Putamen (tissue), 1 donor: ENCODE measurements around the gene ARMS2.

Source experiments
- DNase-seq: peaks from one replicate; pipeline ENCODE4 v3.0.0-alpha.2; 2016; ENCODE audit warnings: low spot score

ARMS2 gene

DNA sequence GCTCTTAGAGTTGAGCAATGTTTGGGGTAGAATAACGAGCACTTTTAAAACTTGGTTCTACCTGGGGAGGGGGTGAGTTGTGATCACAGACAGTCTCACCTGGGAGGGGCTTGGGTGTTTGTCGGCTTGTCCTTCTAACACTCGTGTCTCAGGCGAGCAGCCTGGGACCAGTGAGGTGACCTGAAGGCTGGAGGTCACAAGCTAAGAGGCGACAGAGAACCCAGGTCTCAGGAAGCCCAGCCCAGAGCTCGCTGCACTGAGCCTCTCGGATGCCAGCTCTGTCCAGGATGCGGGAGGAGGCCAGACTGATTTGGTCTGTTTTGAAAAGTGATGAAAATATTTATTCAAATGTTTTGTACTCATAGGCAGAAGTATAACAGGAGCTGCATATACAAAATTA is 18.7 kb downstream of the ARMS2 start:
- DNase-seq: no peak

DNA sequence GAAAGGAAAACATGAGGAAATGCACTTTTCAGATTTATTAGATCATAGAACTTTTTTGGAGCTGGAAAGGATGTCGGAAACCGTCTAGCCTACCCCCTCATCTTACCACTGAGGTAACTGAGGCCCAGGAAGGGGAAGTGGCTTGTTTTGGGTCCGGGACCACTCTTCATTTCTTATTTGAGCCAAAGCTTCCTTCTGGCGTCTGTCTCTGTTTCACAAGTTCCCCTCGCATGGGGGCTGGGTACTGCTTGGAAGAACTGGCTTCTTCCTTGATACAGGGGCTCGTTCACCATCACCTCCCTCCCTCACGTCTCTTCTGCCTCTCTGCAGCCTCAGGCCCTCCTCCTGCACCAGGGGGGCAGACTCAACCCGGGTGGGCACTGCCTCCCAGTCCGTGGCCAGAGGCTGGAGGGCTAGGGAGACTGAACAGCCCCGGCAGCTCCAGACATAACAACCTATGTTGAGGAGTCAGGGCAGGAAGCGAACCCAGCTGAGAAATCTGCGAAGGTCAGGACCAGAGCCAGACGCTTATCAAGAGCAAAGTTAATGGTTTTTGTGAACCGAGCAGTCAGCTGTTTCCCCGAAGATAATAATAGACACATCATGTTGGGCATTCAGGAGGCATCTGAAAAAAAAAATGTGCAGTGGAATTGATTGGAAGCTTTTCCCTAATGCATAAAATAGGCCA is 19.8 kb downstream of the ARMS2 start:
- DNase-seq: no peak

DNA sequence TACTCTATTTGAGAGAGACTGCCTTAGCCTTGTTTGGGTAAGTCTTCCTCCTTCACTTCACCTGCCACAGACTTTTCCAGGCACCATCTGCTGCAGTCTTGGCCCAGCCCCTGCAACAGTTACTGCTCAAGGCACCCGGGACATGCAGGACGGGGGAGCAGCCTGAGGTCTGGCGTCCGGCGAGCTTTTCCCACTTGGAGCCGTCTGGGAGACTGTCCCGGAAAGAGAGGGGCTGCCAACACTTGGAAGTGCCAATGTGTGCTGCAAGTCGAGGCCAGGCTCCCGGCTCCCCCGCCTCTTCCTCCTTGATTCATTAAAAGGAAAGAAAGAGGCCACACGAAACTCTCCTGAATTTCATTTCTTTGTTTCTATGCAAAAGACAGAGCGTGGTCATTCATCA is 20.6 kb downstream of the ARMS2 start:
- DNase-seq: peak; percentile 79

DNA sequence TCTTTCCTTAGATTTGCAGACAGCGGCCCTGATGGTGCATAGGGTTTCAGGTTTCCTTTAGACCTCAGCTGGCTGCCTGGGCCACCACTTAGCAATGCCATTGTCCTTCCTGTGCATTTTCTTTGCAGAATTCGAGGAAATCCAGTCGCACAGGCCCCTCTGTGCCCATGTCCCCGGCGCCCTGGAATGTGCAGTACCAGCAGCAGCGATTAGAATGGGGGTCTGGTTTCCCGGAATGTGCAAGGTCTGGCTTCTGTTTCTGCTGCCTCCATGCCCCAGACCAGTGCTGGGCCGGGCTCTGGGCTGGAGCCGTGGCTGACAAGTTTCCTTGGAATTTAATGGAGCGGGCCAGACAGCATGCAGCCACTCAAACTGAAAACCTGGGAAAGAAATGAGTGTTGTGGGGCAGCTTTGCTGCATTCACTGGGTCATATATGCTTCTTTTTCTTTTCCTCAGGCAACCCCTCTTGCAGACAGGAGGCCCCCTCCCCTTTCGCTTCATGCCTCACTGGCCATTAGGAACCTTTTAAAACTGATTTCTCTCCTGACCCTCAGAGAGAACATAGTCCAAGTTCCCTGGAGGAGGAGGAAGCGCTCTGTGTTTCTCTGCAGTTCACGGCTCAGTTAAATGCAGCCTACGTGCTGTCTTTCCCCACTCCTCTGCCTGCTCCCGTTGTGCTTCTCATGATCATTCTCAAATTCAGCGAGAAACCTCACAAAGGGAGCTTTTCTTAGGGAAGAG is 21.3 kb downstream of the ARMS2 start:
- no peak for DNase-seq

DNA sequence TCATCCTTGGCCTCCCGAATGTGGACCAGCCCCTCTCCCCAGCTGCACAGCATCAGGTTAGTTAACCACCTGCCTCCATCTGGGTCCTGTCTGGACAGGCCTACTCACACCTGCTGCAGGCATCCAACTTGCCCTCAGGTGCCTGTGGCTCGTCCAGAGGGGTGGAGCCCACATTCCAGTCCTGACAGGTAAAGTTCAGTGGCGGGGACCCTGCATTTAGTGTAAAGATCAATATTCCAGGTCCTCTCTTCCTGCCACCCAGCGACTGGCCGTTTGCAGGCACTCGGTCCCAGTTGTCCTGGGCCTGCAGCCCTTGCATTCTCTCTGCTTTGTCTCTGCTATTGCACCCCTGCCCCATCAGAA is 21.9 kb downstream of the ARMS2 start:
- DNase-seq: no peak

DNA sequence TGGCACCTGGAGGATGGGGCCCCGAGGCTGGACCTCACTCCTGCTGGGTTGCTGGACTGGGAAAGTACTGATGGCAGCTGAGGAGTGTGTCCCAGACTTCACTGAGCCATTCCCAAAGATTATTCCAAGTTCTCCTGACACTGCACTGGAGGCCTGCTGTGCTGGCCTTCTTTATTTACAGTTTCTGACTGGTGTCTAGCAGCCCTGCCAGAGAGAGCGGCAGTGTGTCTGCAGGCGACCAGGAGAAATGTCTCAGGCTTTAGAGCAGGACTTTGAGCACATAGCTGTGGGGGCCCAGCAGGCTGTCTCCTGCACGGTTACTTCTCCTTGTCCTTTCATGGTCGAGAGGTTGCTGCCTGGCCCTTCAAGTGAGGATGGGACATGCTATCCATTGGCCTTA is 23.0 kb downstream of the ARMS2 start:
- DNase-seq: no peak

DNA sequence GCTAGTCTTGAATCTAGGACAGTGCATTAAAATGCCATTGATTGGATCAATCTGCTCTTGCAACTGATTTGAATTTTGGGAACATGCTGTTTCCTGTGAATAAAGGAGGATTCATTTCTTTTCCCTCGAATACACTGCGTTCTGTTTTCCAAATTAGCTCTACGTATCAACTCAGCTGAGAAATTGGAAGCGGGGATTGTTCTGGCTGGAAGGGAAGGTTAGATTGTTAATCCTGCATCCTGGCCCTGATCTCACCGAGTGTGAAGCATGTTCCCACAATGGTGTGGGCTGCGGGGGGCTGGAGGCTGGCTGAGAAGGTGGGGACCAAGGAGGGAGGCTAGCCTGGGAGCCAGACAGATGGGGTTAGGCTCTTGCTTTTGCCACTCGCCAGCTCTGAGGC is 24.5 kb downstream of the ARMS2 start:
- DNase-seq: peak; percentile 79

DNA sequence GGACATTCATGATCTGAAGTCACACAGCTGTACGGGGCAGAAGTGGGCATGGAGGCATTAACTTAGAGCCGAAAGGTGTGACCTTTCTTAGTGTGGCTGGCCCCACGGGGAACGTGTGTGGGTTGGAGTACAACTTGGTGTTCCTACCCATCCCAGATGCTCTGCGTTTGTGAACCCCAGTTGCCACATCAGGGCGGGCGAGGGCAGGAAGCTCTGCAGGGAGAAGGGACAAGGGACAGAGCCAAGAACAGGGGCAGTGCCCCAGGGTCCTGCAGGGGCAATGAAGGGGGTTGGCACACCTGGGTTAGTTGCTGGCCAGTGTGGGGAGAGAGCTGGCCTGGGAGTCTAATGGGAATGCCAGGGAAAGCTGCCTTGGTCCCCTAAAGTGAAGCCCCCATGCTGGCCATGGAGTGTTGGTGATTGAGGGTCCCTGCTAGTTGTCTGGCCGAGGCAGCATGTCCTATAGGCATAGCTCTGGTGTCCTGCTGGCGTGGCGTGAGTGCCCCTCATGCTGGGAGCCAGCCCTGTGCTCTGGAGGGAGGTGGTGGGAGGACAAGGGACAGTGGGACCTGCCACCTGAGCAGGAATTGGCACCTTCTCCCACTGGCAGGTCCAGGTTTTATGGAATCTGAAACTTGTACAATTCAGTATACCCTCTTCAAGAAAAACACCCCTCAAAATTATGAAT is 25.8 kb downstream of the ARMS2 start:
- no peak for DNase-seq

DNA sequence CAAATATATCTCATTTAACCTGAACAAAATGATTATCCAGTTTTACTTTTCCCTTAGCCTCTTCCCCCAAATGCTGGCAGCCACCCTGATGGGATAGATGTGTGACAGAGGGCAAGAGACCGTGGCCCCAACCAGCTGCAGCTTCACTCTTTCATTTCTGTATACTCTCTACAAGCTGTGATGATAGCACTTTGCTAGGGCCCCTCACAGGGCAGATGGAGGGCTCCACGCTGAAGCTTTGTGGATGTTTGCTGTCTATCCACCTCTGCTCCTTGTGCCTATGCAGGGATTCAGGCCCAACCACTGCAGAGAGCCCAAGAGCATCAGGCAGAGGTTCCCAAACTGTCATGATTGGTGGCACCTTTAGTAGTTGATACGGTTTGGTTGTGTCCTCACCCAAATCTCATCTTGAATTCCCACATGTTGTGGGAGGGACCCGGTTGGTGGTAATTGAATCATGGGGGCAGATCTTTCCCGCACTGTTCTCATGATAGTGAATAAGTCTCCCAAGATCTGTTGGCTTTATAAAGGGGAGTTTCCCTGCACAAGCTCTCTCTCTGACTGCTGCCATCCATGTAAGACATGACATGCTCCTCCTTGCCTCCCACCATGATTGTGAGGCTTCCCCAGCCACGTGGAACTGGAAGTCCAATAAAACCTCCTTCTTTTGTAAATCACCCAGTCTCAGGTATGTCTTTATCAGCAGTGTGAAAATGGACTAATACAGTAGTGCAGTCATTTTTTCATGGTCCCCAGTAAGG is 27.0 kb downstream of the ARMS2 start:
- DNase-seq: no peak

DNA sequence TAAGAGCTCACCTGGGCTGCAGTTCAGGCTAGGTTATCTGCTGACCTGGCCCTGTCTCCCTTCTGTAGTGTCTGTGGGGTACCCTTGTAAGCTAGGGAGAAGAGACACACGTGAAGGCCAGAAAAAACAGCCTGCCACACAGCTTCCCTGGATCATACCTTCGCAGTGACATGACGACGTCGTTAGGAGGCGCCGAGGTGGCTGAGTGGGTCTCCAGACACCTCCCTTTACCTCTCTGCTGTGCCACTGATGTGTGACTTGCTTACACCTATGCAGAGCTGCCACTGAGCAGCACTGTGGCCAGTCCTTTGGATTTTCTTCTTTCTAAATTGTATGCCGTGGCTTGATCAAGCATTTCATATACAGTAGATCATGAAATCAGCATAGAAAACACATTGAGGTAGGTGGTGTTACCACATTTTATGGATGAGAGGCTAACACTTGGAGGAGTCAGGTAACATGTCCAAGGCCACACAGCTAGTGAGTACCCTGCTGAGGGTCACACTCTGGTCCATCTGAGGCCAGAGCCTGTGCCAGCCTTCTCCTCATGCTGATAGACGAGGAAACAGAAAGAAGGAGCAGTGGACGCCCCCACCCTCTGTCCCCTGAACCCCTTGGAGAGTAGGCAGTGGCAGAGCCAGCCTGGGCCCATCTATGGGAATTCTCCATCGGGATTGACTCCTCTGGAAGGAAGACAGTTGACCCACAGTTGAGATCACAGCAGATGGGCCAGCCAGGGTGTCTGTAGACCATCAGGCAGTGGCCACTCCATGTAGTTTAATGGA is 30.0 kb downstream of the ARMS2 start:
- DNase-seq: no peak

DNA sequence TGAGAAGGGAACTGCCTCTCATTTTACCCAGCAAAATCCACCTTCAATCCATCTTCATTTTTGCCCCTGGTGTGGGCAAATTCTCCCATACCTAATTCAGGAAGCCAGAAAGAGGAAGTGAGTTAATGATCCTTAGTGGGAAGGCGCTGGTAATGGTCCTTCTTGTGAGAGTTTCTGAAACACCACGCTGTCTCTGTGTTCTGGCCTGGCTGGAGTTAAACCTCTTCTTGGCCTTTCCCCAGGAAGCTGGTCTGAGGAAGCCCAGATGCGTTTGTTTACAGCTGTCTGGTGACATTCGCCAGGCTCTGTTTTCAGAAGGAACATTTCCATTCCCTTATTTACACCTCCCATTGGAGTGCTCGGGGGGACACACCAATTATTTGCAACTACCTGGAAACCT is 31.2 kb downstream of the ARMS2 start:
- no peak for DNase-seq

DNA sequence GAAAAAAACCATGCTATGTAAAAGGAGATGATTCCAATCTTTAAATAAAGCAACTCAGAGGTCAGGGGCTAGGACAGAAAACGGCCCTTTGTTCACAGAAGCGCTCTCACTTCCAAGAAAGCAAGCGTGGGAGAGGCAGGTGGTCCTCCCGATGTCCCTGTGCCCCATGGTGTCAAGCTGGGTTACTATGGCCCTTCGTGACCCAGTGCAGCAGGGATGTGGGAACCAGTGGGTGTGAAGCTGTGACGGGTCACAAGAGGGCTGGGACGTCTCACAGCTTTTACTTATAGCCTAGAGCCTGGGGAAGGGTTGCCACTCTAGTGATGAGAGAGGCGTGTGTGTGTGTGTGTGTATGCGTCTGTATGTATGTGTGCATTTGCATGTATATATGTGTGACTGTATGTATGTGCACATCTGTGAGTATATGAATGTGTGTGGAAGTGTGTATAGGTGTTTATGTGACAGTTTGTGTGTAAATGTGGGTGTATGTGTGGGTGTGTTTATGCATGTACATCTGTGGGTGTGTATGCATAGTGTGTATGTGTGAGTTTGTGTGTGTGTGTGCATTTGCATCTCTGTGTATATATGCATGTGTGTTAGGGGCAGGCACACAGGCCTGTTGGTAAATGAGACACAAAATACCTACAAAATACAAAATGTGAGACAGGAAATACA is 32.1 kb downstream of the ARMS2 start:
- no peak for DNase-seq

DNA sequence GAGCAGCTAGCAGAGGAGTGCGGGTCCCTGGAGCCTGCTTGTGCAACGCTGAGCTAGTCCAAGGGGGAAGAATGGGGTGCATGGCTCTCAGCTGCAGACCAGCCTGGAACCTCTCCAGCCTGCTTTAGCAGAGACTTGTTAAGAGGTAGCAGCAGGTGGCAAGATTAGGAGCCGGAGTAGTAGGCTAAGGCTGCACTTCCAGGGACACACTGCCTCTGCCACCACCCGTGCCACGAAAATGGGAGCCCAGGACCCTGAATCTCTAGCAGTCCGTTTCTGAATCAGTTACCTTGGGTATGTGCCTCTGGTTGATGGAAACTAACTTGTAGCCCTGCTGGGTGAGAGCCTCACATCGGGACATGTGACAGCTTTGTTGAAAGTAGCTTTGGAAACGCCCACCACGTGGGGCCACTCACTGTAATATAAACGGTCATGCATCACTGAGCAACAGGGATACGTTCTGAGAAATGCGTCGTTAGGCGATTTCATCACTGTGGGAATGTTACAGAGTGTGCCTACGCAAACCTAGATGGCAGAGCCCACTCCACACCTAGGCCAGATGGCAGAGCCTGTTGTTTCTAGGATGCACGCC is 32.8 kb downstream of the ARMS2 start:
- DNase-seq: no peak

DNA sequence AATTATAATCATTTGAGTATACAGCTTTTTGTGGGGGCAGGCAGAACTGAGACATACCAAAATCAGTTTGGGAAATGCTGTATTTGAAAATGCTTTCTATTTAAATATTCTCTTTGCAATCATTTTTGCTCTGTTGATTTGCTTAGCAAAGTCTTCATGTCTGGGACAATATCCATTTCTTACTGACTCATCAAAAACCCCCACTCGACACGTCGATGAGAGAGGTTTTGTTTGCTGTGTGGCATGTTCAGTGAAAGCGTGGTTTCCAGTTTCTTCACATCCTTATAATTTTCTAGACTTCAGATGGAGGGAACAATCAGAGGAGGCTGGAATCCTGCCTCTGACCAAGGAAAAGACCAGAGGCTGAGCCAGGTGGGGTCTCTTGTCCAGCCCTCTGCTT is 35.8 kb downstream of the ARMS2 start:
- DNase-seq: no peak

DNA sequence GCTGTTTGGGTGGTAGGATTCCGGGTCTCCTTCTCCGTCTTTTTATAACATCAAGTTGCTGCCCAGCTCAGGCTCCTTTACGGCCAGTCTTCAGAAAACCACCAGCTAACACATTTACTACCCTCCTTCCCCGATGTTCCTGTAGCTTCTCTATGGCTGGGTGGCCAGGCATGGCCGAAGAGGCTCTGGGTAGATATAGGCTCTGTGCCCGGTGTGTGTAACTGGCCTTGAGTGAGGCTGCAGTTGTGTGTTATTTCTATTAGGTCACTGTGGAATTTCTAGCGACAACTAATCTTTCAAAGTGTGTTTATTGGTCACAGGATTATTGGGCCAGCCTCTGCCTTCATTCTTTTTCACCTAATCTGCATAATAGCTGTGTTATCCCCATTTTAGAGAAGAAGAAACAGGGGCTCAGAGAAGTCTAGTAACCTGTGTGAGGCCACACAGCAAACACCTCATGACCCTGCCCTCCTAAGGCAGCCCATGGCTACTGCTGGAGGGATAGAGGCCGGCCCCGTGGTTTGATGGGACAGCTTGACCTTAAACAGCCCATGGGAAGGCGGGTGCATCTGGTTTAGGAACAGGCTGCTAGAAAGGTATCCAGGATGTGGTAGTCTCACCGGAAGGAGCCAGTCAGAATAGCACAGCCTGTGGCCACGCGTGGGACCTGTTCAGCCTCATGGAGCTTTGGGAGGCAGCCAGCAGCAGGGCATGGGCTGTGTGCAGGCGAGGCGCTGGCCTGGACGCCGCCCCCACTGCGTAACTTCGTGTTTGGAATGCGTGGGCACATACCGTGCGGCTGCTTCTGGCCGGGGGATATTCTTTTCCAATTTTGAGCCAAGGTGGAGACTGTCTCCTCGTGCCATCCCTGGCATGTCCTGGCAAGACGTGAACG is 36.6 kb downstream of the ARMS2 start:
- DNase-seq: no peak

DNA sequence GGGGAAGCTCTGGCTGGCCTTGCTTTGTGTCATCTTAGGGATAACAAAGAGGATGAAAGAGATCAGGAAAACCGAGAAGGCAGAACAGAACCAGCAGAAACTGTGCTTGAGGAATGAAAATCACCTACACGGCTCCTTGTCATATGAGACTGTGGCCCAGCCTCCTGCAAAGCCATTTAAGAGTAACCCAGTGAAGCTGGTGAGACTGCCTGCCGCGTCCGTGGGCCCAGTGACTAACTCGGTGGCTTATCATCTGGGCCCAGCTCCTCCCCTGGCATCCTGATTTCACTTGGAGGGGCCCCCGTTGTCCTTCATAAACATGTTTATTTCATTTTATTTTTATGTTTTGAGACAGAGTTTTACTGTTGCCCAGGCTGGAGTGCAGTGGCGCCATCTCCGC is 37.6 kb downstream of the ARMS2 start:
- DNase-seq: no peak

DNA sequence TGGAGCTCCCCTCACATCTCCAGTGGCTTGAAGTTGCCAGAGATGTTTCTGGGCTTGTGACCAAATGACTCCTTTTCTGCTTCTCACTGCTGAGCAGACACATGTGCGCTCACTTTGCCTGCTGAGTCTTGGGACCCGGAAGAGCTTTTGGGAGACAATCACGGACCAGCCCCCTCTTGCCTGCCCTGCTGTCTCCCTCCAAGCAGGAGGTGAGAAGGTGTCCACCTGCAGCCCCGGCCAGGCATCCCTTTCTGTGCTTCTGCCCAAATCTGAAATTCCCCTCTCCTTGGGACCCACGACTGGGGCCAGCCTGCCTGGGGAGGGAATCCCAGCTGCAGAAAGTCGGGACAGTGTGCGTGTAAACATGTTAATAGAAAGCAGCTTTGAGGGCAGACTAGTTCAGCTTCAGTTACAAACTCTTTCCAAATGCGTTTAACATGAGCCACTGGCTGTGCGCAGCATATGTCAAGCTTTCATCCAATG is 38.6 kb downstream of the ARMS2 start:
- DNase-seq: no peak

DNA sequence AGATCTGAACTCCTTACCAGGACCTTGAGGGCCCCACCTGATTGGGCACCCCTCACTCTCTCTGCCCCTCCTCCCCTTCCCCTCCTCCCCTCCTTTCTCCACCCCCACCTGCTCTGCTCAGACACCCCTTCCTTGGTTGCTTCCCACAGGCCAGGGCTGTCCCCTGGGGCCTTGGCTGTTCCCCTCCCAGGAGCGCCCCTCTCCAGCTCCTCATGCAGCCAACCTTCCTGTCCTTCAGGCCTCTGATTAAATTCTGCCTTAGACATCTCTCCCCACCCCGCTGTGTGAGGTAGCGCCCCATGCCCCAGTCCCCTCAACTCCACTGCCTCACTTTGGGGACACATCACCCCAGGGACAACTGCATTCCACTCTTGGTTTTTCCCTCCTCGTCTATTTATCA is 39.3 kb downstream of the ARMS2 start:
- no peak for DNase-seq

DNA sequence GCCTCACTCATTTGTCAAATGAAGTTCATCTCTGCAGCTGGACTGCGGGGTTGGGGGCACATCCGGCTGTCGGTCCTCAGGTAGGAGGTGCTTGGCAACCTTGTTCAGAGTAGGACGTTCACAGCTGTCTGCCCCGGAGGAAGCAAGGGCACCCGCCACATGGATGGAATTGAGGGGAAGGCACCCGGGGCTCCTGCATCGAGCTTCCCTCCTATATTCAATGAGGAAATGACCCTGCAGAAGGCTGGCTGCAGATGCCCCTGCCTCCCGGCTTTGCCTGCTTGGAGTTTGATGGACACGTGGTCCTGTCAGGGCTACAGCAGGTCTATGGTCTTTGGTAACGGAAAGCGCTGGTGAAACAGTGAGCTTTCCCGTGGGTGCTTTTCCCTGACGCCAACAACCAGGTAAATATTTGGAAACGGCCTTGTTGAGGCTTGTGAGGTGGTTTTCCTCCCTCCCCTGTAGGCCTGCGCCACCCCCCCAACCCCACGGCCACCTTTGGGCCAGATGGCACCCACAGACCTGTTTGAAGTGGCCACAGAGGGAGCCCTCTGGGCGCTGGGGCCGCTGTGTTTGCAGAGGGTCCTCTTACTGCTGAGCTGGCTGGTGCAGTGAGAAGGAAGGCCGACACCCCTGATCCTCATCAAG is 39.8 kb downstream of the ARMS2 start:
- no peak for DNase-seq
